B cell (primary cell): ENCODE data around the gene CUL4B. TPM values are rescaled to one million over a fixed set of nuclear protein-coding genes. Genes with fewer than 3 reads are reported as not detected.
A peak's percentile ranks its signal among the peaks of the same experiment; 100 is the strongest.

Experiments used
- ATAC-seq: fragments of 200-7000 bp; cut with Tn5 transposase; one replicate; pipeline ENCODE4 v1.10.0; 2021; ENCODE audit warnings: low read depth, mild to moderate bottlenecking, moderate number of reproducible peaks, moderate library complexity
- CTCF ChIA-PET: fragments of 350-600 bp; sonication (Branson Sonifier 250); formaldehyde crosslinking; loops from one replicate; lab custom pipeline; 2021; ENCODE audit warnings: antibody characterized with exemption, inconsistent platforms; lab: Charles Lee
- POLR2A ChIA-PET: fragments of 350-600 bp; sonication (Branson Sonifier 250); formaldehyde crosslinking; loops from one replicate; lab custom pipeline; 2021; ENCODE audit warnings: antibody characterized with exemption; lab: Charles Lee
- DNase-seq: peaks from one replicate; pipeline ENCODE4 v3.0.0; 2013
- H2AFZ ChIP-seq: 2 replicates; pipeline ENCODE4 v1.6.1; 2012; ENCODE audit warnings: mild to moderate bottlenecking, low read depth, low read length; ENCODE audit not compliant: insufficient read depth, poor library complexity, severe bottlenecking
- H3K27ac ChIP-seq, 2 donors: 1 replicate in 1 of 2; 2 replicates in 1 of 2; pipeline ENCODE4 v1.5.1; 2012 to 2013; ENCODE audit warnings: low read length in 2 of 2, mild to moderate bottlenecking in 2 of 2, moderate library complexity in 1 of 2
- H3K27me3 ChIP-seq, 4 experiments: fragments of 200-600 bp in 1 of 4; sonication (generic) in 1 of 4; replicated peaks in 1 of 4; 1 replicate in 2 of 4; 2 replicates in 2 of 4; pipeline versions ENCODE4 v1.6.1 to v1.7.0; 2013 to 2016; ENCODE audit warnings: low read length in 3 of 4, mild to moderate bottlenecking in 2 of 4, mixed read lengths in 1 of 4, moderate library complexity in 1 of 4; ENCODE audit not compliant: insufficient read depth in 4 of 4, control insufficient read depth in 3 of 4; ENCODE audit errors: control extremely low read depth in 1 of 4
- H3K36me3 ChIP-seq, 2 experiments: replicated peaks in 1 of 2; 1 replicate in 1 of 2; 2 replicates in 1 of 2; pipeline versions ENCODE4 v1.6.1 to v1.7.1; 2013; ENCODE audit warnings: low read length in 1 of 2; ENCODE audit not compliant: insufficient read depth in 2 of 2, control insufficient read depth in 1 of 2; ENCODE audit errors: control extremely low read depth in 1 of 2, extremely low read depth in 1 of 2
- H3K4me1 ChIP-seq, 2 donors: fragments of 200-600 bp in 1 of 2; sonication (generic) in 1 of 2; 1 replicate in 1 of 2; 2 replicates in 1 of 2; pipeline versions ENCODE4 v1.5.1 to v1.6.1; 2013 to 2017; ENCODE audit warnings: low read length in 2 of 2; ENCODE audit not compliant: control insufficient read depth in 2 of 2, insufficient read depth in 2 of 2
- H3K4me2 ChIP-seq: replicated peaks from 2 replicates; pipeline ENCODE3; 2012; ENCODE audit warnings: mild to moderate bottlenecking, low read depth, low read length; ENCODE audit not compliant: poor library complexity, severe bottlenecking
- H3K4me3 ChIP-seq, 5 experiments: fragments of 200-600 bp in 1 of 5; sonication (generic) in 1 of 5; 1 replicate in 3 of 5; 2 replicates in 2 of 5; pipeline versions ENCODE4 v1.5.1 to v1.7.0; 2011 to 2016; ENCODE audit warnings: low read length in 4 of 5, mild to moderate bottlenecking in 4 of 5, low read depth in 2 of 5, control low read depth in 1 of 5, moderate library complexity in 1 of 5; ENCODE audit not compliant: insufficient read depth in 1 of 5; ENCODE audit errors: control extremely low read depth in 1 of 5, extremely low read depth in 1 of 5
- H3K79me2 ChIP-seq: fragments of 200-600 bp; sonication (generic); one replicate; pipeline ENCODE4 v1.6.0; 2016; ENCODE audit warnings: low read length; ENCODE audit not compliant: control insufficient read depth, insufficient read depth
- H3K9ac ChIP-seq: fragments of 200-600 bp; sonication (generic); 2 replicates; pipeline ENCODE4 v1.6.1; 2017; ENCODE audit warnings: mild to moderate bottlenecking, low read length, moderate library complexity
- H3K9me3 ChIP-seq, 3 donors: one replicate each; pipeline versions ENCODE4 v1.6.1 to v1.7.1; 2013; ENCODE audit warnings: low read length in 2 of 3; ENCODE audit not compliant: control insufficient read depth in 2 of 3, insufficient read depth in 1 of 3; ENCODE audit errors: control extremely low read depth in 1 of 3
- H4K20me1 ChIP-seq: 2 replicates; pipeline ENCODE4 v1.6.0; 2012; ENCODE audit warnings: mild to moderate bottlenecking, low read length; ENCODE audit not compliant: insufficient read depth, control insufficient read depth, poor library complexity, severe bottlenecking
- H3K27ac Mint-ChIP-seq: one replicate; pipeline ENCODE4 v1.8.0; 2021; ENCODE audit warnings: mixed read lengths
- H3K27me3 Mint-ChIP-seq: one replicate; pipeline ENCODE4 v1.8.0; 2021; ENCODE audit warnings: mixed read lengths
- H3K4me1 Mint-ChIP-seq: one replicate; pipeline ENCODE4 v1.8.0; 2021; ENCODE audit warnings: mixed read lengths
- H3K4me3 Mint-ChIP-seq: one replicate; pipeline ENCODE4 v1.8.0; 2021; ENCODE audit warnings: mixed read lengths
- H3K9me3 Mint-ChIP-seq: one replicate; pipeline ENCODE4 v1.8.0; 2022; ENCODE audit warnings: mixed read lengths; ENCODE audit not compliant: insufficient read depth
- EZH2 ChIP-seq: IDR thresholded peaks from 2 replicates; pipeline ENCODE4 v1.6.1; 2012; ENCODE audit warnings: borderline replicate concordance, low read depth, mild to moderate bottlenecking, moderate library complexity, low read length; ENCODE audit not compliant: insufficient read depth, poor library complexity, severe bottlenecking
- WGBS: methylation state at CpG from one replicate; pipeline ENCODE4 v1.1.5; 2013; ENCODE audit warnings: missing lambda C conversion rate; ENCODE audit not compliant: insufficient coverage; 5-methylcytosine and 5-hydroxymethylcytosine counted together
- intact Hi-C: fragments of 100-400 bp; cut with micrococcal nuclease; formaldehyde crosslinking; loops from one replicate; pipeline ENCODE4 v1.10.0; 2022
- polyA plus RNA-seq: library from polyadenylated mRNA; depleted of rRNA; stranded (reverse); fragments of >200 nt; gene quantifications from 2 replicates; pipeline ENCODE4 v1.2.3, GENCODE V29; 2012
- total RNA-seq, 2 donors: library from RNA; stranded (reverse); fragments of 120-200 nt in 1 of 2; gene quantifications; 1 replicate in 1 of 2; 2 replicates in 1 of 2; pipeline versions ENCODE4 v1.2.3 to v1.2.4, GENCODE V29; 2013 to 2022
- TF ChIP-seq, protein P1 (sequence below): fragments of 200-600 bp; IDR thresholded peaks from one replicate; pipeline ENCODE4 v1.8.0; 2022; ENCODE audit warnings: antibody characterized with exemption, mild to moderate bottlenecking

Gene CUL4B
- total and polyA plus RNA-seq, 2 donors (not counting 1 experiment from before 2014, with no cell fraction given), result 13.6 to 56.1 TPM

DNA sequence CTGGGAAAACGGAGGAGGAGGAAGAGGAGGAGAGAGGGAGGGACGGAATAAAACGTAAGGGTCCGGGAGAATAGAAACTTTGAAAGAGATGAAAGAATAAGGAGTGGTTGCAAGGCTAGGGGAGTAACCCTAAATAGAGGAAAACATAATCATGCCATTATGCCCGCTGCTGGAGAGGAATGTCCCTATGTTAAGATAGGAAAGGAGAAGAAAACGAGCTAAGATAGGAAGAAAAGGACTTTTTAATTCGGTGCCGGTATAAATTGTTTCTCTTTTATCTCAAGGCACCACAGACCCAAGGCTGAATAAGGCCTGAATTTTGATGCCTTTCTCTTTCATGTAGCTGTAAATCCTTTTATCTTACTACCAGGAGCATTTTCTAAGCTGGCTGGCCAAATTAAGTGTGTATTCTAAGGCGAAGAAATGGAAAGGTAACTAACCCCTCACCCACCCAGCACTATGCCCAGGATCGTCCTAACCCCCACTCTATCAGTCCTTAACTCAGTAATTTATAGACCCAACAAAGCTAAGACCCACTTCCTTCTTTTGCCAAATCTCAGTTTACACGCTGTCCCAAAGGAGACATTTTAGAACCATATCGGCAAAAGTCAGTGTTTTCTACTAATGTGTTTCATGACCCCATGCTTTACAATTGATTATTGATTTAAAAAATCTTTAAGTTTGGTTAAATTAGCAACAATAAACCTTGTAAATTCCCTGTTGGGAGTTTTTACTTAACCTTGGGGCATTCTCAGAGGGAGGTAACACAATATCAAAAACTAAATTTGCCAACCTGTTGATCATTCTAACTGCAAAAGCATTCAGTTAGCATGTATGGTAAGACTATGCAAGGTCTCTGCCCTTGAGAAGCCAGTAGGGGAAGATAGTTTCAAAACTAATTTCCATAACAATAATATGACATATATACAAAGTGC is 1.1 kb upstream of the CUL4B start:
- intact Hi-C loops, result loop anchor here (1.0 to 5.0 kb wide), 4 partner anchors 25 to 193 kb away; partner anchors contain the start of gene C1GALT1C1
- WGBS, result no CpG with 5 or more reads among the region's 12 CpGs
- peak overlapping the region; percentile 88 for H2AFZ ChIP-seq

More for the DNA sequence above, 1.1 kb upstream of the CUL4B start:
- peak overlapping the region; percentile 97 for H3K27ac Mint-ChIP-seq
- no peak for TF ChIP-seq EZH2
- TF ChIP-seq, protein P1, sequence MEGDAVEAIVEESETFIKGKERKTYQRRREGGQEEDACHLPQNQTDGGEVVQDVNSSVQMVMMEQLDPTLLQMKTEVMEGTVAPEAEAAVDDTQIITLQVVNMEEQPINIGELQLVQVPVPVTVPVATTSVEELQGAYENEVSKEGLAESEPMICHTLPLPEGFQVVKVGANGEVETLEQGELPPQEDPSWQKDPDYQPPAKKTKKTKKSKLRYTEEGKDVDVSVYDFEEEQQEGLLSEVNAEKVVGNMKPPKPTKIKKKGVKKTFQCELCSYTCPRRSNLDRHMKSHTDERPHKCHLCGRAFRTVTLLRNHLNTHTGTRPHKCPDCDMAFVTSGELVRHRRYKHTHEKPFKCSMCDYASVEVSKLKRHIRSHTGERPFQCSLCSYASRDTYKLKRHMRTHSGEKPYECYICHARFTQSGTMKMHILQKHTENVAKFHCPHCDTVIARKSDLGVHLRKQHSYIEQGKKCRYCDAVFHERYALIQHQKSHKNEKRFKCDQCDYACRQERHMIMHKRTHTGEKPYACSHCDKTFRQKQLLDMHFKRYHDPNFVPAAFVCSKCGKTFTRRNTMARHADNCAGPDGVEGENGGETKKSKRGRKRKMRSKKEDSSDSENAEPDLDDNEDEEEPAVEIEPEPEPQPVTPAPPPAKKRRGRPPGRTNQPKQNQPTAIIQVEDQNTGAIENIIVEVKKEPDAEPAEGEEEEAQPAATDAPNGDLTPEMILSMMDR, result no peak
- Histone ChIP-seq H3K9ac (peak overlapping the region; percentile 80), H3K4me1 (peaks cover 9 to 21% of the 10 kb centered on the region in 2 donors), H3K4me3 (peak overlapping the region; percentile 59 to 86 (median 79)), H3K79me2 (peaks cover 29% of the 10 kb centered on the region), H3K27me3 (no peaks in the 10 kb centered on the region), H3K9me3 (no peaks in the 10 kb centered on the region), H3K27ac (peak overlapping the region; percentile 96 to 97), H4K20me1 (no peaks in the 10 kb centered on the region), H3K4me2 (peak overlapping the region; percentile 74), H3K36me3 (peaks cover 0 to 3% of the 10 kb centered on the region in 2 experiments)
- H3K4me1 Mint-ChIP-seq, result peaks cover 34% of the 10 kb centered on the region
- no peaks in the 10 kb centered on the region for H3K9me3 Mint-ChIP-seq
- ChIA-PET CTCF (interaction anchor here (0.7 to 3.4 kb wide), 5 partner anchors 42 to 208 kb away, joined by 3 to 14 read pairs (median 3); partner anchors contain the start of gene MCTS1), POLR2A (interaction anchor here (0.6 to 2.3 kb wide), 10 partner anchors 26 to 310 kb away, joined by 3 to 25 read pairs (median 6); partner anchors contain the start of genes C1GALT1C1 and MCTS1)
- H3K27me3 Mint-ChIP-seq, result no peaks in the 10 kb centered on the region
- DNase-seq (peak; percentile 42), ATAC-seq (no peak)
- peak overlapping the region; percentile 98 for H3K4me3 Mint-ChIP-seq
